Stomach (tissue), 4 donors: ENCODE measurements around the gene TSPAN14.

Experiments
- POLR2A ChIP-seq, 4 donors: fragments of 450-650 bp; IDR thresholded peaks; one replicate each; pipeline ENCODE4 v1.6.1; 2016; ENCODE audit warnings: antibody characterized with exemption in 4 of 4, control low read depth in 2 of 4, mild to moderate bottlenecking in 1 of 4, moderate library complexity in 1 of 4
- TF ChIP-seq, protein P1 (sequence below), 7 experiments: fragments of 450-650 bp in 4 of 7; fragments of 200-600 bp in 3 of 7; sonication (generic) in 3 of 7; IDR thresholded peaks; one replicate each; pipeline ENCODE4 v1.5.1; 2016 to 2019; ENCODE audit warnings: antibody characterized with exemption in 7 of 7, control low read depth in 2 of 7, mild to moderate bottlenecking in 1 of 7

DNA sequence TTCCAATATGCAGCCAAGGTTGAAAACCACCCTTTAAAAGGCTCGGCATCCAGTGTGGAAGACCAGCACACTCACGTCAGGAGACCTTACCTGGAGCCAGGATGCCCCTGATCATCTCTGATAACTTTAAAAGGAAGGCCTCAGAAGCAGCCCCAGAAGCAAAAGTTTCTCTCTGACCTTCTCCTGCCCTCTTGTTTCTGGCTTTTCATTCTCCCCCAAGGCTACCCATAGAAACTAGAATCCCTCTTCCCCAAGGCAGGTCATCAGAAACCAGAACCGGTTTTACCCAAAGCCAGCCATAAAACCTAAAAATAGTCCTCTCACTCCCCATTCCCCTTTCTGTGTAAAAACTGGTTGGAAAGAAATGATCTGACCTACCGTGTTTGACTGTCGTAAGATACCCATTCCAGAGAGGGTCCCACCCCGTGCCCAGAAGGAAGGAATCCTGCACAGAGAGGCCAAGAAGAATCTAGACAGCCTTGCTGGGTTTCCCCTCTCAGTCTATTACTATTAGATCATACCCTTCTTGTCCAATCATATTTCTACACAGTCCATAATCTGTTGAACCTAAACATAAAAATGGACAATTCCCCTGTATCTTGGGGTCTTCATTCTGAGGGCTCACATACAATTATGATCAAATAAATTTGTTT lies 17.5 kb upstream of the TSPAN14 start:
- TF ChIP-seq, protein P1, sequence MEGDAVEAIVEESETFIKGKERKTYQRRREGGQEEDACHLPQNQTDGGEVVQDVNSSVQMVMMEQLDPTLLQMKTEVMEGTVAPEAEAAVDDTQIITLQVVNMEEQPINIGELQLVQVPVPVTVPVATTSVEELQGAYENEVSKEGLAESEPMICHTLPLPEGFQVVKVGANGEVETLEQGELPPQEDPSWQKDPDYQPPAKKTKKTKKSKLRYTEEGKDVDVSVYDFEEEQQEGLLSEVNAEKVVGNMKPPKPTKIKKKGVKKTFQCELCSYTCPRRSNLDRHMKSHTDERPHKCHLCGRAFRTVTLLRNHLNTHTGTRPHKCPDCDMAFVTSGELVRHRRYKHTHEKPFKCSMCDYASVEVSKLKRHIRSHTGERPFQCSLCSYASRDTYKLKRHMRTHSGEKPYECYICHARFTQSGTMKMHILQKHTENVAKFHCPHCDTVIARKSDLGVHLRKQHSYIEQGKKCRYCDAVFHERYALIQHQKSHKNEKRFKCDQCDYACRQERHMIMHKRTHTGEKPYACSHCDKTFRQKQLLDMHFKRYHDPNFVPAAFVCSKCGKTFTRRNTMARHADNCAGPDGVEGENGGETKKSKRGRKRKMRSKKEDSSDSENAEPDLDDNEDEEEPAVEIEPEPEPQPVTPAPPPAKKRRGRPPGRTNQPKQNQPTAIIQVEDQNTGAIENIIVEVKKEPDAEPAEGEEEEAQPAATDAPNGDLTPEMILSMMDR (IDR thresholded peaks at IDR 0.05) = no peak
- TF ChIP-seq POLR2A (IDR thresholded peaks at IDR 0.05) = no peak
